Measurements from ENCODE around the gene MGMT.

GRCh38 chr10:129622736-129623135, 155.7 kb downstream of the MGMT start:
- TF ChIP-seq ZBTB33 (CRISPR knock-in tag; IDR thresholded peaks at IDR 0.05) (no peak), POLR2AphosphoS5 (IDR thresholded peaks at IDR 0.05; ENCODE audit: control insufficient read depth, insufficient read depth, low read depth, low read length) (no peak), SP1 (CRISPR knock-in tag; IDR thresholded peaks at IDR 0.05) (no peak), TARDBP (IDR thresholded peaks at IDR 0.05) (no peak), GTF3C2 (IDR thresholded peaks at IDR 0.05; ENCODE audit: borderline replicate concordance, extremely low read depth, insufficient read length) (no peak), CBX5 (IDR thresholded peaks at IDR 0.05; ENCODE audit: borderline replicate concordance, low read depth) (no peak), HBP1 (CRISPR knock-in tag; IDR thresholded peaks at IDR 0.05) (no peak), POLR2AphosphoS2 (IDR thresholded peaks at IDR 0.05; ENCODE audit: low read length) (no peak), ZNF121 (CRISPR knock-in tag; conservative IDR thresholded peaks at IDR 0.05) (no peak), PCBP2 (IDR thresholded peaks at IDR 0.05; ENCODE audit: low read depth, low read length, poor library complexity, severe bottlenecking) (no peak), FOXP1 (CRISPR knock-in tag; IDR thresholded peaks at IDR 0.05) (no peak)

Data from K562 (cell line).